K562 (cell line): ENCODE measurements around the gene GLB1L3. TPM values are rescaled to one million over a fixed set of nuclear protein-coding genes. Genes with fewer than 3 reads are reported as not detected.

Experiments
- EHMT2 ChIP-seq: fragments of 450-650 bp; IDR thresholded peaks from 2 replicates; pipeline ENCODE4 v1.6.1; 2018; ENCODE audit warnings: antibody characterized with exemption
- HOXB6 ChIP-seq: fragments of 250-450 bp; sonication (Bioruptor Pico); IDR thresholded peaks from 2 replicates; pipeline ENCODE4 v1.5.1; 2022; ENCODE audit warnings: mild to moderate bottlenecking, borderline replicate concordance
- MCM5 ChIP-seq: fragments of 450-650 bp; IDR thresholded peaks from 2 replicates; pipeline ENCODE4 v1.6.1; 2016; ENCODE audit warnings: low read depth
- TAF9B ChIP-seq: fragments of 450-650 bp; IDR thresholded peaks from 2 replicates; pipeline ENCODE4 v1.6.1; 2018; ENCODE audit warnings: mild to moderate bottlenecking; ENCODE audit not compliant: partially characterized antibody
- ZNF79 ChIP-seq: fragments of 250-450 bp; sonication (Bioruptor Pico); IDR thresholded peaks from 2 replicates; pipeline ENCODE4 v1.4.0; 2020; ENCODE audit warnings: low read depth, mild to moderate bottlenecking, moderate library complexity
- polyA plus RNA-seq, 8 experiments: library from polyadenylated mRNA; depleted of rRNA in 4 of 8; stranded (reverse) in 5 of 8; unstranded in 3 of 8; fragments of >200 nt; fragmentation: Nextera tagmentation in 2 of 8; fragmentation: Illumina TruSeq in 1 of 8; extraction: Ambion mirVana in 2 of 8; extraction: Trizol in 1 of 8; gene quantifications; 2 replicates each; pipeline versions ENCODE4 v1.2.1 to v1.2.3, GENCODE V29; 2011 to 2014; ENCODE audit warnings: inconsistent platforms in 1 of 8, missing spikeins in 1 of 8
- total RNA-seq, 7 experiments: library from RNA; depleted of rRNA in 6 of 7; stranded (reverse); fragments of >200 nt in 6 of 7; fragmentation: Illumina TruSeq in 2 of 7; extraction: Trizol in 2 of 7; gene quantifications; 2 replicates each; pipeline versions ENCODE4 v1.2.1 to v1.2.3, GENCODE V29; 2011 to 2021; ENCODE audit warnings: low replicate concordance in 1 of 7
- TF ChIP-seq, protein P1 (sequence below), 2 experiments: fragments of 450-650 bp; formaldehyde crosslinking in 1 of 2; IDR thresholded peaks; 2 replicates each; pipeline versions ENCODE4 v1.4.0 to v1.6.1; 2014 to 2020; ENCODE audit warnings: mild to moderate bottlenecking in 2 of 2, borderline replicate concordance in 1 of 2, low read depth in 1 of 2
- TF ChIP-seq, protein P2 (sequence below), 2 experiments: fragments of 450-650 bp in 1 of 2; IDR thresholded peaks; 2 replicates each; pipeline ENCODE4 v1.6.1; 2011 to 2017; ENCODE audit warnings: low read depth in 2 of 2, antibody characterized with exemption in 1 of 2, borderline replicate concordance in 1 of 2, low read length in 1 of 2, mild to moderate bottlenecking in 1 of 2, mixed read lengths in 1 of 2; ENCODE audit not compliant: control insufficient read depth in 1 of 2
- TF ChIP-seq, protein P3 (sequence below): fragments of 450-650 bp; IDR thresholded peaks from 2 replicates; pipeline ENCODE4 v1.6.1; 2014; ENCODE audit warnings: low read depth, mild to moderate bottlenecking, moderate library complexity, borderline replicate concordance
- TF ChIP-seq, protein P4 (sequence below): fragments of 250-450 bp; sonication (Bioruptor Pico); IDR thresholded peaks from 2 replicates; pipeline ENCODE4 v1.5.0; 2021; ENCODE audit warnings: mild to moderate bottlenecking, moderate library complexity

The GLB1L3 gene
- total and polyA plus RNA-seq, 9 of the 15 experiments (the other 6 are each of a cell fraction or from before 2014, with no cell fraction given), result 0.18 to 3.3 (median 0.49) TPM

DNA sequence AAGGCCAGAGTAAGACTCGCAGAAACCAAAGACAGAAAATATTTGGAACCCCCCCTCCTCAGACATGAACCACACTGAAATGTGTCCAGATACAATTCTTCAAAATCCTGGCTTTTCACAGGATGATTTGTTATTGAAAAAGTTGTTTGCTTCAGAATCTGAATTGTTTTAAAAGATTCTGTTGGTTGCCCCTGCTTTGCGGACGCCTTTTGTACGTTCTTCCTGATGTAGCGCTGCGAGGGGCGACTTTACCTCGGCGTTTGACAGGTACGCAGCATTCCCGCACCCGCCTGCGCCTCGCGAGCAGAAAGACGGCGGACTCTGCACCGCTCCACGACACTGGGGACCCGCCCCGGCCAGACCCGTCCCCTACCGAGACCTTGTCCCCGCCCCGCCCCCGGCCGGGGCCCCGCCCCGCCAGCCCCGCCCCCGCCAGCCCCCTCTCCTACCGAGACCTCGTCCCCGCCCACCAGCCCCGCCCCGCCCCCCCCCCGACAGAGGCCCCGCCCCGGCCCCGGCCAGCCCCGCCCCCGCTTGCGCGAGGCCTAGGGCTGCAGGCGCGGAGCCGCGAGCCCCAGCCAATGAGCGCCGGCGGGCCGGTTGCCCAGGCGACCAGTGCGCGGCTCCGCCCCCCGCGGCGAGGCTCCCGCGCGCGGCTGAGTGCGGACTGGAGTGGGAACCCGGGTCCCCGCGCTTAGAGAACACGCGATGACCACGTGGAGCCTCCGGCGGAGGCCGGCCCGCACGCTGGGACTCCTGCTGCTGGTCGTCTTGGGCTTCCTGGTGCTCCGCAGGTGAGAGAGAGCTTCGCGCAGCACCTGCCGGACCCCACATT, 55.4 kb downstream of the GLB1L3 start, which contains the start of gene GLB1L2 (continued):
- TF ChIP-seq, protein P1, sequence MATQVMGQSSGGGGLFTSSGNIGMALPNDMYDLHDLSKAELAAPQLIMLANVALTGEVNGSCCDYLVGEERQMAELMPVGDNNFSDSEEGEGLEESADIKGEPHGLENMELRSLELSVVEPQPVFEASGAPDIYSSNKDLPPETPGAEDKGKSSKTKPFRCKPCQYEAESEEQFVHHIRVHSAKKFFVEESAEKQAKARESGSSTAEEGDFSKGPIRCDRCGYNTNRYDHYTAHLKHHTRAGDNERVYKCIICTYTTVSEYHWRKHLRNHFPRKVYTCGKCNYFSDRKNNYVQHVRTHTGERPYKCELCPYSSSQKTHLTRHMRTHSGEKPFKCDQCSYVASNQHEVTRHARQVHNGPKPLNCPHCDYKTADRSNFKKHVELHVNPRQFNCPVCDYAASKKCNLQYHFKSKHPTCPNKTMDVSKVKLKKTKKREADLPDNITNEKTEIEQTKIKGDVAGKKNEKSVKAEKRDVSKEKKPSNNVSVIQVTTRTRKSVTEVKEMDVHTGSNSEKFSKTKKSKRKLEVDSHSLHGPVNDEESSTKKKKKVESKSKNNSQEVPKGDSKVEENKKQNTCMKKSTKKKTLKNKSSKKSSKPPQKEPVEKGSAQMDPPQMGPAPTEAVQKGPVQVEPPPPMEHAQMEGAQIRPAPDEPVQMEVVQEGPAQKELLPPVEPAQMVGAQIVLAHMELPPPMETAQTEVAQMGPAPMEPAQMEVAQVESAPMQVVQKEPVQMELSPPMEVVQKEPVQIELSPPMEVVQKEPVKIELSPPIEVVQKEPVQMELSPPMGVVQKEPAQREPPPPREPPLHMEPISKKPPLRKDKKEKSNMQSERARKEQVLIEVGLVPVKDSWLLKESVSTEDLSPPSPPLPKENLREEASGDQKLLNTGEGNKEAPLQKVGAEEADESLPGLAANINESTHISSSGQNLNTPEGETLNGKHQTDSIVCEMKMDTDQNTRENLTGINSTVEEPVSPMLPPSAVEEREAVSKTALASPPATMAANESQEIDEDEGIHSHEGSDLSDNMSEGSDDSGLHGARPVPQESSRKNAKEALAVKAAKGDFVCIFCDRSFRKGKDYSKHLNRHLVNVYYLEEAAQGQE (IDR thresholded peaks at IDR 0.05; ENCODE audit: borderline replicate concordance), result no peak
- TF ChIP-seq, protein P1 (CRISPR knock-in tag; IDR thresholded peaks at IDR 0.05; ENCODE audit: low read depth), result no peak
- TF ChIP-seq, protein P2, sequence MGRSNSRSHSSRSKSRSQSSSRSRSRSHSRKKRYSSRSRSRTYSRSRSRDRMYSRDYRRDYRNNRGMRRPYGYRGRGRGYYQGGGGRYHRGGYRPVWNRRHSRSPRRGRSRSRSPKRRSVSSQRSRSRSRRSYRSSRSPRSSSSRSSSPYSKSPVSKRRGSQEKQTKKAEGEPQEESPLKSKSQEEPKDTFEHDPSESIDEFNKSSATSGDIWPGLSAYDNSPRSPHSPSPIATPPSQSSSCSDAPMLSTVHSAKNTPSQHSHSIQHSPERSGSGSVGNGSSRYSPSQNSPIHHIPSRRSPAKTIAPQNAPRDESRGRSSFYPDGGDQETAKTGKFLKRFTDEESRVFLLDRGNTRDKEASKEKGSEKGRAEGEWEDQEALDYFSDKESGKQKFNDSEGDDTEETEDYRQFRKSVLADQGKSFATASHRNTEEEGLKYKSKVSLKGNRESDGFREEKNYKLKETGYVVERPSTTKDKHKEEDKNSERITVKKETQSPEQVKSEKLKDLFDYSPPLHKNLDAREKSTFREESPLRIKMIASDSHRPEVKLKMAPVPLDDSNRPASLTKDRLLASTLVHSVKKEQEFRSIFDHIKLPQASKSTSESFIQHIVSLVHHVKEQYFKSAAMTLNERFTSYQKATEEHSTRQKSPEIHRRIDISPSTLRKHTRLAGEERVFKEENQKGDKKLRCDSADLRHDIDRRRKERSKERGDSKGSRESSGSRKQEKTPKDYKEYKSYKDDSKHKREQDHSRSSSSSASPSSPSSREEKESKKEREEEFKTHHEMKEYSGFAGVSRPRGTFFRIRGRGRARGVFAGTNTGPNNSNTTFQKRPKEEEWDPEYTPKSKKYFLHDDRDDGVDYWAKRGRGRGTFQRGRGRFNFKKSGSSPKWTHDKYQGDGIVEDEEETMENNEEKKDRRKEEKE (IDR thresholded peaks at IDR 0.05; ENCODE audit: borderline replicate concordance in 1 of 2, control insufficient read depth in 1 of 2, low read depth in 2 of 2, low read length in 1 of 2), result no peak
- no peak for TF ChIP-seq MCM5
- TF ChIP-seq, protein P3, sequence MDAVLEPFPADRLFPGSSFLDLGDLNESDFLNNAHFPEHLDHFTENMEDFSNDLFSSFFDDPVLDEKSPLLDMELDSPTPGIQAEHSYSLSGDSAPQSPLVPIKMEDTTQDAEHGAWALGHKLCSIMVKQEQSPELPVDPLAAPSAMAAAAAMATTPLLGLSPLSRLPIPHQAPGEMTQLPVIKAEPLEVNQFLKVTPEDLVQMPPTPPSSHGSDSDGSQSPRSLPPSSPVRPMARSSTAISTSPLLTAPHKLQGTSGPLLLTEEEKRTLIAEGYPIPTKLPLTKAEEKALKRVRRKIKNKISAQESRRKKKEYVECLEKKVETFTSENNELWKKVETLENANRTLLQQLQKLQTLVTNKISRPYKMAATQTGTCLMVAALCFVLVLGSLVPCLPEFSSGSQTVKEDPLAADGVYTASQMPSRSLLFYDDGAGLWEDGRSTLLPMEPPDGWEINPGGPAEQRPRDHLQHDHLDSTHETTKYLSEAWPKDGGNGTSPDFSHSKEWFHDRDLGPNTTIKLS, result peak; percentile 72; the same call in 1 of the 2 replicates
- TF ChIP-seq EHMT2, result no peak
- no peak for TF ChIP-seq ZNF79 (CRISPR knock-in tag)
- TF ChIP-seq, protein P4, sequence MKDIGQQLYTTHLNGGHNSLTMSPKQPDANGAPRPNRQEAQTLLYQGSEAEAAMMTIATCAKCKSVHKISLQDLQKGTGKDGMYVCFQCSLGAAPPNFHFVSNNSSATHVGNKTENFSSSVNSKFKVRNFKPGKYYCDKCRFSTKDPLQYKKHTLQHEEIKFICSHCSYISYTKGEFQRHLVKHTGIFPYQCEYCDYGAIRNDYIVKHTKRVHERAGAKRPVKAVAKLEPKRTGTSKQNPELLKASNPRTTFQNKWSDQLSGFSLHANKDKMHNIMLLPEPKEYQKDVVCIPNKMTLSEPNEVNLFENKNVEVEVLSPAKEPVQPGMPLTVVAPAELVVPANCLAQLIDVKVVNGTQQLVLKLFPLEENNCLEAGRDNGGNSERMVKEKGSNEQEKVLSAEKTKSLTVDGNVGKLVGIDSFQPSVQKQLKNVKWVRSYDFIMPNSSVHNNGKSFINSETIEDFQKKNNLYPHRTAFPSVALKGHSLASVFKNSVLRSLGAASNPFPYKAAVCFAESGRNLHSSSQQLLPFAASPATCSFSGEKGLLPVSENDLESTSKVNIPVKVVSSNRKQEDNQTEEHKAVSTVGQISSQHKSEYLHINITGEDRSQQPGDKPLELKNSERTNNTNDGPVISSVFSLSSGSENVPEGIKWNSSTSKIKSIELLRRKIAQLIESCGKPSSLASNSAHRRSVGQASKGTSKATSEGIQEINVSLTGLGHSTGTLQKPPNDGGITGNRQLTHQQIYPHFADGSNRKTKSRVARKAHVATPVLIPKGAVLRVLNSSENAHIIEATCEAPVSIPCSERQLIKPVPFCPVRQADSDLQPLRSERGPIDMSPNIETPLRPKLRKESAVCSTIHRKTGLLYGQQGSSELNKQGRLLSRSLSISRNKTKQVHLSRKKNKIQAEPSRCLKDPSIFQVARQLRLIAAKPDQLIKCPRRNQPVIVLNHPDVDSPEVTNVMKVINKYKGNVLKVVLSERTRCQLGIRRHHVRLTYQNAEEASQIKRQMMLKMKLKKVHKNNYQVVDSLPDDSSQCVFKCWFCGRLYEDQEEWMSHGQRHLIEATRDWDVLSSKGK (CRISPR knock-in tag), result no peak
- TF ChIP-seq TAF9B, result no peak
- no peak for TF ChIP-seq HOXB6
